ENCODE data around the gene TCL1B.
A peak's percentile ranks its signal among the peaks of the same experiment; 100 is the strongest.
"Not testable (repeated sequence)": the region's sequence is repeated elsewhere in the genome, so short reads cannot be mapped to it uniquely, and the experiment has no call there.

TCL1B gene

GRCh38 chr14:95703805-95704204 is 17.6 kb downstream of the TCL1B start:
- DNase-seq: no peak

DNA sequence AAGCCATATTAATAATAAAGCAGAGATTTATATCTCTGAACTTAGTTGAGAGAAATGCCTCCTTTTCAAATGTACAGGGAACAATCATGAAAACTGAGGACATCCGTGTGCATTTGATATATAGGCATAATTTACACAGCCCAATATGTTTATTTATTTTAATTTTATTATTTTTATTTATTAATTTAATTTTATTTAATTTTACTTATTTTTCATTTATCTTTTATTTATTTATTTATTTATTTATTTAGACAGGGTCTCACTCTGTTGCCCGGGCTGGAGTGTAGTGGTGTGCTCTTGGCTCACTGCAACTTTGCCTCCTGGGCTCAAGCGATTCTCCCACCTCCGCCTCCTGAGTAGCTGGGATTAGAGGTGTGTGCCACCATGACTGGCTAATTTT is 19.3 kb downstream of the TCL1B start:
- DNase-seq: no peak

GRCh38 chr14:95707327-95707726 is 21.1 kb downstream of the TCL1B start:
- no peak for DNase-seq

- DNase-seq: no peak
Measured at GRCh38 chr14:95710106-95710505, 23.9 kb downstream of the TCL1B start.

DNA sequence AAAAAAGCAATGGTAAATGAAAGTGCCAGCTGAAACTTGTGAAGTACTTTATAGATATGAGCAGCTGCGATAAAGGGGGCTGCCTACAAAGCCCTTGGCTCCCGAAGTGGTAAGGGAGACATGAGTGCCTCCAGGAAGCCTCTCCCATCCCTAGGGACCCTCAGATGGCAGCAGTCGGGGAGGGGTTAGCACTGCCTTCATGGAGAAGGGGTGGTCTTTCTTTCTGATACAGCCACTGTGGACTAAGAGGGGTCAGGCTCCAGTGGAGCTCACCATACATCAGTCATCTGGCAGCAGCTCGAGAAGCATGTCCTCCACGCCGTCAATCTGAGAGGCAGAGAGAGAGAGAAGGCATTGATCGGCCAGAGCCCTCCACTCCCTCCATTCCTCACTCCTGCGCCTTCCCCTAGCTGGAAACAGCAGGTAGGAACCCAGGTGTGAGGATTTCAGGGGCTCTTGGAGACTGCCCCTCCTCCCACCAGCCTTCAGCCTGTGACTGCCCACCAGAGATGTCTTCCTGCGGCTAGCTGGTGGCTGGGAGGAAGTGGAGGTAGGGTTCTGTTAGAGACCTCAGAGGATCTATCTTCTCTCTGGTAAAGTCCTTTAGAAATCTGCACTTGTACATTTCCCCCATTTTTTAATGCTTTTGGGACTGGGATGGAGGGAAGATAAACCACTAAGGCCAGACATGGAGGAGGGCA is 25.4 kb downstream of the TCL1B start:
- DNase-seq: no peak

DNA sequence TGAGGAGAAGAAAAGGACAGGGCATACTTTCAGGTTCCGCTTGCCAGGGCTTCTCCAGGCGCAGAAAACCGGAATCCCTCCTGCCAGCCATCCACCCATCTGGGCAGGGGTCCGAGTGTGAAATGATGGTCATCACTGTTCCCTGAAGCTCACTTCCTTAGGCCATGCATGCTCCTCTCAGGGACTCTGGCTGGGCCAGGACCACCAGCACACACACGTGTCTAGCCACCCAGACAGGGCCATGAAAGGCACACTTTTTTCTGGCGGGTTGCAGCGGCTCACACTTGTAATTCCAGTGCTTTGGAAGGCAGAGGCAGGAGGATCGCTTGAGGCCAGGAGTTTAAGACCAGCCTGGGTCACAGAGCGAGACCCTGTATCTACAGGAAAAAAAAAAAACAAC is 26.2 kb downstream of the TCL1B start:
- DNase-seq: no peak

- DNase-seq: no peak
Measured at GRCh38 chr14:95713596-95714371, 27.6 kb downstream of the TCL1B start, which contains the start of gene TCL1A. TSS of gene TCL1A (minus strand) at chr14:95714125. CDS start at chr14:95714066, 59 bp downstream.

GRCh38 chr14:95722525-95723190 is 36.4 kb downstream of the TCL1B start:
- DNase-seq: no peak

- no peak for DNase-seq
Measured at GRCh38 chr14:95725685-95726336, 39.6 kb downstream of the TCL1B start.

DNA sequence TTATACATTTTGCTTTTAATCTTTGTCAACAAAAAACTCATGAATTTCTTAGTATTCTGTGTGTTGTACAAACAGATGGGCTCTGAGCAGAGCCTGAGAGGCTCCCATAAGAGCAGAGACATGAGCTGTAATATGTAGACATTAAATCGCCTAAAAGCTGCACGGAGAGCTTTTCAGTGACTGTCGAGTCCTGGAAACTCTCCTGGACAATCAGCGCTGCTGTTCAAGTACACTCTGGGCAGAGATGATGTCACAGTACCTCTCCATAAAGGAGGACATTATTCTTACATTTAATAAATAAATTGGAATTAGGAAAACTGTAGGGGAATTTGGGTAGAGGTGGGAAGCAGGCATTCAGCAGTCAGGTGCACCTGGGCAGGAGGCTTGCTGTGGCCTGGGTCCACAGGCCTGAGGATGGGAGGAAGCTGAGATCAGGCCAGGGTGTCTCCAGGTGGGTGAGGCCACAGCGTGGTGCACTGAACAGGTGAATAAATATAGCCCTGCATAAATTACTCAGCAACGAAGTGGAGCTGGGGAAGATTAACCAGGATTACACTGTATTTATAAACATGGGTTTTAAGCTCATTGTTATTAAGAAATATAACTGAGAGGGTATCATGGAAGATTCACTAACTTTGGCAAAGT is 41.0 kb downstream of the TCL1B start:
- peak; percentile 4 for DNase-seq

GRCh38 chr14:95729402-95730028 is 43.3 kb downstream of the TCL1B start:
- not testable (repeated sequence) for DNase-seq

- no peak for DNase-seq
Measured at GRCh38 chr14:95730126-95730525, 43.9 kb downstream of the TCL1B start.

DNA sequence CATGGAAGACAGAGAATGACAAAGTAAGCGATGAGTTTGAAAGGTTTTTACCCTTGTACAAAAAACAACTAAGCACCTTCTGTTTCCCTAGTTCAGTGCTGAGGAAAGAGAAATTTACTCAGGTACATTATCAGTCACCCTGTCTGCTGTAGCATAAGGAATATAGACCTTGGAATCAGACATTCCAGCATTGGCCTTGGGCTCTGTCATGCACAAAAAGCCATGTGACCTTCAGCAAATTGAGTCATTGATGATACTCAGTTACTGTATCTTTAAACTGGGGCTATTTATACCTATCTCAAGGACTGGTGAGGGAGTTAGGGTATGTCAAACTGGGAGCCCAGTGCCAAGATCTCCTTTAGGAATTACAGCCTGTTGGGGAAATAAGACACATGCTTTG is 47.0 kb downstream of the TCL1B start:
- no peak for DNase-seq

DNA sequence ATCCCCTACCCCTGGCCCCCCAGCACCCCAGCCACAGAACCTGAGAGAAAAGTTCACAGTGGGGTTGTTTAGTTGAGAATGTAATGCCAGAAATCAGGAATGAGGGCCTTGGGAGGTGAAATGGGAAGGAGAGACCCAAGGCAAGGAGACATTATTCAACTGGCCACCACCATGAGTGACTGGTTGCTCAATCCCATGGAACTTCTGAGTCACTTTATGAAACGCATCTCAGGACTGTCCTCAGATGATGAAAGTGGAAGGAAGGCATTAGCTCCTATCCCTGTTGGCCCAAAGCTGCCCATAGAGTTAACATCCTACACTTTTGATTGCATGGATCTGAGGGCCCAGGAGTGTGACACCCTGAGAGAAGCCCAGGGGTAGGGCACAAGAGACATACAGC is 53.1 kb downstream of the TCL1B start:
- no peak for DNase-seq

DNA sequence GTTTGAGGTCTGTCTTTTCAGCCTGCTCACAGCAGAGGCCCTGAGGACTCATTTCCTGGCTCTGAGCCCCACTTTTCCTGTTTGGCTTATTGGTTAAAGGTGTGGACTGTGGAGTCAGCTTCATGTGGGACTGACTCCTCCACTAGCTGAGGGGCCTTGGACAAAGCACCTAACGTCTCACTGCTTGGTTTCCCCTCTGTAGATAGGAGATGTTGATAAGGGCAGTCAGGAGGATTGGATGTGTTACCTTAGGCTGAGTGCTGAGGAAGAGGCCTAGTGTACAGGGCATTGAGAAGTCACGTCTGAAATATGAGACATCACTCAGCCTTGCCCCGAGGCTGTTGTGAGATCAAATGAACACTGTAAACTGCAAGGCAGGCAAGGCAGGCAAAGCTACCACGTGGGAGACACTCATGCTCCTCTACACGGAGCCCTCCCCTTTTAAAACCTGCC is 54.8 kb downstream of the TCL1B start:
- peak; percentile 71 for DNase-seq

GRCh38 chr14:95741781-95742180 is 55.6 kb downstream of the TCL1B start:
- DNase-seq: no peak
